B cell (primary cell): ENCODE measurements around the gene VSTM1. TPM values are rescaled to one million over a fixed set of nuclear protein-coding genes. Genes with fewer than 3 reads are reported as not detected.

ENCODE experiments used
- ATAC-seq: fragments of 200-7000 bp; cut with Tn5 transposase; one replicate; pipeline ENCODE4 v1.10.0; 2021; ENCODE audit warnings: low read depth, mild to moderate bottlenecking, moderate number of reproducible peaks, moderate library complexity
- CTCF ChIA-PET: fragments of 350-600 bp; sonication (Branson Sonifier 250); formaldehyde crosslinking; loops from one replicate; lab custom pipeline; 2021; ENCODE audit warnings: antibody characterized with exemption, inconsistent platforms; lab: Charles Lee
- POLR2A ChIA-PET: fragments of 350-600 bp; sonication (Branson Sonifier 250); formaldehyde crosslinking; loops from one replicate; lab custom pipeline; 2021; ENCODE audit warnings: antibody characterized with exemption; lab: Charles Lee
- DNase-seq: peaks from one replicate; pipeline ENCODE4 v3.0.0; 2013
- H2AFZ ChIP-seq: 2 replicates; pipeline ENCODE4 v1.6.1; 2012; ENCODE audit warnings: mild to moderate bottlenecking, low read depth, low read length; ENCODE audit not compliant: insufficient read depth, poor library complexity, severe bottlenecking
- H3K27ac ChIP-seq, 2 donors: 1 replicate in 1 of 2; 2 replicates in 1 of 2; pipeline ENCODE4 v1.5.1; 2012 to 2013; ENCODE audit warnings: low read length in 2 of 2, mild to moderate bottlenecking in 2 of 2, moderate library complexity in 1 of 2
- H3K27me3 ChIP-seq, 4 experiments: fragments of 200-600 bp in 1 of 4; sonication (generic) in 1 of 4; replicated peaks in 1 of 4; 1 replicate in 2 of 4; 2 replicates in 2 of 4; pipeline versions ENCODE4 v1.6.1 to v1.7.0; 2013 to 2016; ENCODE audit warnings: low read length in 3 of 4, mild to moderate bottlenecking in 2 of 4, mixed read lengths in 1 of 4, moderate library complexity in 1 of 4; ENCODE audit not compliant: insufficient read depth in 4 of 4, control insufficient read depth in 3 of 4; ENCODE audit errors: control extremely low read depth in 1 of 4
- H3K36me3 ChIP-seq, 2 experiments: replicated peaks in 1 of 2; 1 replicate in 1 of 2; 2 replicates in 1 of 2; pipeline versions ENCODE4 v1.6.1 to v1.7.1; 2013; ENCODE audit warnings: low read length in 1 of 2; ENCODE audit not compliant: insufficient read depth in 2 of 2, control insufficient read depth in 1 of 2; ENCODE audit errors: control extremely low read depth in 1 of 2, extremely low read depth in 1 of 2
- H3K4me1 ChIP-seq, 2 donors: fragments of 200-600 bp in 1 of 2; sonication (generic) in 1 of 2; 1 replicate in 1 of 2; 2 replicates in 1 of 2; pipeline versions ENCODE4 v1.5.1 to v1.6.1; 2013 to 2017; ENCODE audit warnings: low read length in 2 of 2; ENCODE audit not compliant: control insufficient read depth in 2 of 2, insufficient read depth in 2 of 2
- H3K4me2 ChIP-seq: replicated peaks from 2 replicates; pipeline ENCODE3; 2012; ENCODE audit warnings: mild to moderate bottlenecking, low read depth, low read length; ENCODE audit not compliant: poor library complexity, severe bottlenecking
- H3K4me3 ChIP-seq, 5 experiments: fragments of 200-600 bp in 1 of 5; sonication (generic) in 1 of 5; 1 replicate in 3 of 5; 2 replicates in 2 of 5; pipeline versions ENCODE4 v1.5.1 to v1.7.0; 2011 to 2016; ENCODE audit warnings: low read length in 4 of 5, mild to moderate bottlenecking in 4 of 5, low read depth in 2 of 5, control low read depth in 1 of 5, moderate library complexity in 1 of 5; ENCODE audit not compliant: insufficient read depth in 1 of 5; ENCODE audit errors: control extremely low read depth in 1 of 5, extremely low read depth in 1 of 5
- H3K79me2 ChIP-seq: fragments of 200-600 bp; sonication (generic); one replicate; pipeline ENCODE4 v1.6.0; 2016; ENCODE audit warnings: low read length; ENCODE audit not compliant: control insufficient read depth, insufficient read depth
- H3K9ac ChIP-seq: fragments of 200-600 bp; sonication (generic); 2 replicates; pipeline ENCODE4 v1.6.1; 2017; ENCODE audit warnings: mild to moderate bottlenecking, low read length, moderate library complexity
- H3K9me3 ChIP-seq, 3 donors: one replicate each; pipeline versions ENCODE4 v1.6.1 to v1.7.1; 2013; ENCODE audit warnings: low read length in 2 of 3; ENCODE audit not compliant: control insufficient read depth in 2 of 3, insufficient read depth in 1 of 3; ENCODE audit errors: control extremely low read depth in 1 of 3
- H4K20me1 ChIP-seq: 2 replicates; pipeline ENCODE4 v1.6.0; 2012; ENCODE audit warnings: mild to moderate bottlenecking, low read length; ENCODE audit not compliant: insufficient read depth, control insufficient read depth, poor library complexity, severe bottlenecking
- H3K27ac Mint-ChIP-seq: one replicate; pipeline ENCODE4 v1.8.0; 2021; ENCODE audit warnings: mixed read lengths
- H3K27me3 Mint-ChIP-seq: one replicate; pipeline ENCODE4 v1.8.0; 2021; ENCODE audit warnings: mixed read lengths
- H3K4me1 Mint-ChIP-seq: one replicate; pipeline ENCODE4 v1.8.0; 2021; ENCODE audit warnings: mixed read lengths
- H3K4me3 Mint-ChIP-seq: one replicate; pipeline ENCODE4 v1.8.0; 2021; ENCODE audit warnings: mixed read lengths
- H3K9me3 Mint-ChIP-seq: one replicate; pipeline ENCODE4 v1.8.0; 2022; ENCODE audit warnings: mixed read lengths; ENCODE audit not compliant: insufficient read depth
- CTCF ChIP-seq: fragments of 200-600 bp; IDR thresholded peaks from one replicate; pipeline ENCODE4 v1.8.0; 2022; ENCODE audit warnings: antibody characterized with exemption, mild to moderate bottlenecking
- EZH2 ChIP-seq: IDR thresholded peaks from 2 replicates; pipeline ENCODE4 v1.6.1; 2012; ENCODE audit warnings: borderline replicate concordance, low read depth, mild to moderate bottlenecking, moderate library complexity, low read length; ENCODE audit not compliant: insufficient read depth, poor library complexity, severe bottlenecking
- WGBS: methylation state at CpG from one replicate; pipeline ENCODE4 v1.1.5; 2013; ENCODE audit warnings: missing lambda C conversion rate; ENCODE audit not compliant: insufficient coverage; 5-methylcytosine and 5-hydroxymethylcytosine counted together
- intact Hi-C: fragments of 100-400 bp; cut with micrococcal nuclease; formaldehyde crosslinking; loops from one replicate; pipeline ENCODE4 v1.10.0; 2022
- polyA plus RNA-seq: library from polyadenylated mRNA; depleted of rRNA; stranded (reverse); fragments of >200 nt; gene quantifications from 2 replicates; pipeline ENCODE4 v1.2.3, GENCODE V29; 2012
- total RNA-seq, 2 donors: library from RNA; stranded (reverse); fragments of 120-200 nt in 1 of 2; gene quantifications; 1 replicate in 1 of 2; 2 replicates in 1 of 2; pipeline versions ENCODE4 v1.2.3 to v1.2.4, GENCODE V29; 2013 to 2022

VSTM1 gene
- total and polyA plus RNA-seq, 2 donors (not counting 1 experiment from before 2014, with no cell fraction given): 0.82 TPM; not detected in 1

GRCh38 chr19:54029301-54029700 lies 34.4 kb downstream of the VSTM1 start:
- H4K20me1 ChIP-seq: no peaks in the 10 kb centered on the region
- no peak overlapping the region for H2AFZ ChIP-seq
- no peak for TF ChIP-seq CTCF
- no peak for TF ChIP-seq EZH2
- Mint-ChIP-seq H3K27me3 (peaks cover 30% of the 10 kb centered on the region), H3K4me1 (no peaks in the 10 kb centered on the region), H3K4me3 (no peak overlapping the region), H3K27ac (no peak overlapping the region), H3K9me3 (no peaks in the 10 kb centered on the region)
- H3K9me3 ChIP-seq: peaks cover 0 to 5% (median 0%) of the 10 kb centered on the region in 3 donors
- no peak overlapping the region for H3K4me3 ChIP-seq
- no peaks in the 10 kb centered on the region for H3K79me2 ChIP-seq
- H3K9ac ChIP-seq: no peak overlapping the region
- DNase-seq (no peak), ATAC-seq (no peak)
- H3K36me3 ChIP-seq: no peaks in the 10 kb centered on the region
- intact Hi-C loops: loop anchor here (10.0 kb wide), 1 partner anchor 834 kb away; the partner anchor contains the start of gene ZNF665
- no peak overlapping the region for H3K4me2 ChIP-seq
- H3K27ac ChIP-seq: no peak overlapping the region
- WGBS: no CpG with 5 or more reads among the region's 3 CpGs
- CTCF ChIA-PET: interaction anchor here (0.8 to 2.3 kb wide), 7 partner anchors 176 to 834 kb away, joined by 3 to 10 read pairs (median 5); no protein-coding TSS in a partner anchor
- no peaks in the 10 kb centered on the region for H3K4me1 ChIP-seq
- POLR2A ChIA-PET: no interaction called here
- peaks cover 0 to 11% (median 0%) of the 10 kb centered on the region in 4 experiments for H3K27me3 ChIP-seq

- Mint-ChIP-seq H3K27me3 (peaks cover 35% of the 10 kb centered on the region), H3K4me3 (no peak overlapping the region), H3K9me3 (no peaks in the 10 kb centered on the region), H3K4me1 (peaks cover 3% of the 10 kb centered on the region), H3K27ac (no peak overlapping the region)
- DNase-seq: no peak
- Histone ChIP-seq H3K9me3 (peaks cover 0 to 13% (median 0%) of the 10 kb centered on the region in 3 donors), H3K79me2 (no peaks in the 10 kb centered on the region), H4K20me1 (no peaks in the 10 kb centered on the region), H3K27ac (no peak overlapping the region), H2AFZ (no peak overlapping the region), H3K4me2 (no peak overlapping the region), H3K4me1 (peaks cover 0 to 5% of the 10 kb centered on the region in 2 donors), H3K4me3 (no peak overlapping the region), H3K36me3 (no peaks in the 10 kb centered on the region), H3K9ac (no peak overlapping the region), H3K27me3 (peaks cover 0 to 13% (median 1%) of the 10 kb centered on the region in 4 experiments)
- ATAC-seq: no peak
- ChIA-PET CTCF (interaction anchor here (1.2 to 4.3 kb wide), 3 partner anchors 9 to 235 kb away, joined by 3 to 46 read pairs (median 36); no protein-coding TSS in a partner anchor), POLR2A (no interaction called here)
- TF ChIP-seq EZH2 (no peak), CTCF (no peak)
- intact Hi-C loops: loop anchor here (10.0 kb wide), 1 partner anchor 832 kb away; the partner anchor contains the start of gene ZNF665
- 72% methylated on average over 7 of the region's 7 CpGs for WGBS
Measured at GRCh38 chr19:54026656-54027055, 37.0 kb downstream of the VSTM1 start.
